ENCODE data around the gene LRRTM4. TPM values are rescaled to one million over a fixed set of nuclear protein-coding genes. Genes with fewer than 3 reads are reported as not detected.
A peak's percentile ranks its signal among the peaks of the same experiment; 100 is the strongest.

Gene LRRTM4
- total RNA-seq, 1 experiment from 2014 or later, result 9.4 TPM

GRCh38 chr2:77102927-77103326 lies 419.2 kb downstream of the LRRTM4 start (continued):
- TF ChIP-seq AR (CRISPR knock-in tag; IDR thresholded peaks at IDR 0.05), result peak; percentile 28; the same call in 1 of the 2 replicates

- TF ChIP-seq GABPB1 (CRISPR knock-in tag; IDR thresholded peaks at IDR 0.05), result no peak
- TF ChIP-seq ZNF219 (CRISPR knock-in tag; IDR thresholded peaks at IDR 0.05; ENCODE audit: borderline replicate concordance), result no peak
- no peak for TF ChIP-seq NR1H2 (CRISPR knock-in tag; IDR thresholded peaks at IDR 0.05)
- peak; percentile 72; the same call in 1 of the 2 replicates for TF ChIP-seq NFATC4 (CRISPR knock-in tag; IDR thresholded peaks at IDR 0.05)
- DNase-seq (ENCODE audit: low spot score) (no peak), ATAC-seq (peak; percentile 57)
- Mint-ChIP-seq H3K4me1 (peaks cover 62% of the 10 kb centered on the region), H3K27ac (peak overlapping the region; percentile 82), H3K4me3 (no peak overlapping the region), H3K27me3 (ENCODE audit: low read depth) (no peaks in the 10 kb centered on the region), H3K9me3 (no peaks in the 10 kb centered on the region), H3K36me3 (peaks cover 30% of the 10 kb centered on the region)
- ChIA-PET CTCF (interaction anchor here (0.9 kb wide), 1 partner anchor 420 kb away, joined by 4 read pairs; no protein-coding TSS in a partner anchor), POLR2A (no interaction called here)
Measured at GRCh38 chr2:77101796-77102452, 420.3 kb downstream of the LRRTM4 start.

GRCh38 chr2:77099961-77100360 lies 422.2 kb downstream of the LRRTM4 start:
- peak overlapping the region; percentile 63; the same call in 1 of the 2 replicates for H3K27ac Mint-ChIP-seq

More at GRCh38 chr2:77099961-77100360, 422.2 kb downstream of the LRRTM4 start:
- ChIA-PET CTCF (interaction anchor here (2.2 kb wide), 1 partner anchor 146 kb away, joined by 10 read pairs; no protein-coding TSS in a partner anchor), POLR2A (interaction anchor here (0.6 kb wide), 1 partner anchor 198 kb away, joined by 7 read pairs; no protein-coding TSS in a partner anchor)
- H3K36me3 Mint-ChIP-seq, result peaks cover 41% of the 10 kb centered on the region
- peak overlapping the region; percentile 21 for H3K4me3 Mint-ChIP-seq
- H3K27me3 Mint-ChIP-seq (ENCODE audit: low read depth), result no peaks in the 10 kb centered on the region
- no peak for TF ChIP-seq ZNF425 (CRISPR knock-in tag; conservative IDR thresholded peaks at IDR 0.05)
- TF ChIP-seq ZNF232 (CRISPR knock-in tag; IDR thresholded peaks at IDR 0.05), result no peak
- no peak for TF ChIP-seq E2F1 (CRISPR knock-in tag; IDR thresholded peaks at IDR 0.05)
- 0 out of 2 replicates have a peak, but pooled peaks have one; percentile 7 for TF ChIP-seq ZMAT4 (CRISPR knock-in tag; IDR thresholded peaks at IDR 0.05)
- TF ChIP-seq ZNF281 (CRISPR knock-in tag; IDR thresholded peaks at IDR 0.05), result no peak
- TF ChIP-seq NR2C2 (CRISPR knock-in tag; IDR thresholded peaks at IDR 0.05), result no peak
- TF ChIP-seq E2F5 (CRISPR knock-in tag; IDR thresholded peaks at IDR 0.05), result no peak
- TF ChIP-seq MXD4 (CRISPR knock-in tag; IDR thresholded peaks at IDR 0.05; ENCODE audit: borderline replicate concordance), result no peak
- H3K9me3 Mint-ChIP-seq, result no peaks in the 10 kb centered on the region
- DNase-seq (ENCODE audit: low spot score) (no peak), ATAC-seq (no peak)
- H3K4me1 Mint-ChIP-seq, result peaks cover 70% of the 10 kb centered on the region

Measured in WTC11 (cell line).